Stimulated activated CD8-positive, alpha-beta memory T cell treated with anti-CD3 and anti-CD28 coated beads, Interleukin-7, amount 100 ng/mL, for 48 hours (primary cell): ENCODE results near the gene INSL6.
"Not testable (repeated sequence)": the region's sequence is repeated elsewhere in the genome, so short reads cannot be mapped to it uniquely, and the experiment has no call there.

ENCODE experiments used
- DNase-seq, 2 donors: peaks; one replicate each; pipeline ENCODE4 v3.0.0-alpha.2; 2020; ENCODE audit warnings: low read depth in 1 of 2; ENCODE audit errors: extremely low read depth in 1 of 2

The INSL6 gene, protein sequence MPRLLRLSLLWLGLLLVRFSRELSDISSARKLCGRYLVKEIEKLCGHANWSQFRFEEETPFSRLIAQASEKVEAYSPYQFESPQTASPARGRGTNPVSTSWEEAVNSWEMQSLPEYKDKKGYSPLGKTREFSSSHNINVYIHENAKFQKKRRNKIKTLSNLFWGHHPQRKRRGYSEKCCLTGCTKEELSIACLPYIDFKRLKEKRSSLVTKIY

DNA sequence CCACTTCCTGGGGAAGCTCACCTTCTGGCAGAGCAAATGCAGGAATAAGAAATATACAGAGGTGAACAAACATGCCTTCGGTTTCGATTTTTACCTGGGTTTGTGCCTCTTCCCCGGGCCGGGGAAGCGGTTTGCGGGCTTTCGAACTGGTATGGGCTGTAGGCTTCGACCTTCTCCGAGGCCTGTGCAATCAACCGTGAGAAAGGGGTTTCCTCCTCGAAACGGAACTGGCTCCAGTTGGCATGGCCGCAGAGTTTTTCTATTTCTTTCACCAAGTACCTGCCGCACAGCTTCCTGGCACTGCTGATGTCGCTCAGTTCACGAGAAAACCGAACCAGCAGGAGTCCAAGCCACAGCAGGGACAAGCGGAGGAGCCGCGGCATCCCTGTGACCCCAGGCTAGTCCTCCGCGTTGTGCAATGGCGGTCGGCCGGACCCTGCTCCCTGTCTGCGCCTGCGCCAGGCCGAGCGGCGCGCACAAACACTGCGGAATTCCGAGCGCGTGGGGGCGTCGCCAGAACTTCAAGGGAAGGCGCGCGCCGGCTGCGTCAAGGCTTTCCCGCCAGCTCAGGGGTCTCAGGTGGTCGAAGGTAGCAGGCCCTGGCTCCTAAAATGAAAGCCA lies at the start of gene INSL6:
Gene INSL6, minus strand, starts transcription at position 420 of the 621 bp plus-strand sequence. Its CDS starts 37 bp downstream, at position 383.
- DNase-seq: no peak

DNA sequence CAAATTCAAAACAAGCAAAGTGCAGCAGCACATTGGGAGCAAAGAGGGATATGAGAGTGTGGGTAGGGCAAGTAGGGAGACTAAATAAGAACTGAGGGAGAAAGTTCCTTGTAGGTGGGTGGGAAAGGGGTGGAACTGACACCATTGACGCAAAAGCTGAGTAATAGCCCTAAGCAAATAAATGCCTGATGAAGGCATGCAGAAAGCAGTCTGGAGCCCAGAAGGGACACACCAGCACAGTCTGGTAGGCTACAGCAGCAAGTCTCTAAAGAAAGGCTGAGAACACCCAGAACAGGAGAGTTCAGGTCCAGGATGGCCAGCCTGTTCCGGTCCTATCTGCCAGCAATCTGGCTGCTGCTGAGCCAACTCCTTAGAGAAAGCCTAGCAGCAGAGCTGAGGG lies 45.8 kb upstream of the INSL6 start, which contains the start of gene INSL4:
Gene INSL4, plus strand, starts transcription at position 208 of the 400 bp plus-strand sequence. Its CDS starts 105 bp downstream, at position 313.
- no peak for DNase-seq

DNA sequence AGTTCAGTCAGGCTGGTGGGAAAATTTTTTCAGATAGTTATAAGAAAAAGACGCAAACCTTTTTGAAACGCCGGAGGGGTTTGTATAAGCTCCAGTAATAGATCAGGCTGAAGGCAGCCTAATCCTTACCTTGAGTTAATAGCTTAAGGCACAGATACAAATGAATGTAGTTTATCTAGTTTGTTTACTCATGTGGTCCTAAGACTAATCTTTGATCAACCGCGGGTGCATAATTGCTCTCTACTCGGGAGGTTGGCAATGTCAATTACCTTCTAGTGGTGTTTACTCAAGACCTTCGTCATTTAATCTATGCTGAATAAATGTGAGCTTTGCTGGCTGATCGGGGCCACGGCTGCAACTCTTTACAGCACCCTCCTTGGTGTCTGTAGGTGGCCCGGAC lies 45.1 kb upstream of the INSL6 start:
- DNase-seq: no peak

DNA sequence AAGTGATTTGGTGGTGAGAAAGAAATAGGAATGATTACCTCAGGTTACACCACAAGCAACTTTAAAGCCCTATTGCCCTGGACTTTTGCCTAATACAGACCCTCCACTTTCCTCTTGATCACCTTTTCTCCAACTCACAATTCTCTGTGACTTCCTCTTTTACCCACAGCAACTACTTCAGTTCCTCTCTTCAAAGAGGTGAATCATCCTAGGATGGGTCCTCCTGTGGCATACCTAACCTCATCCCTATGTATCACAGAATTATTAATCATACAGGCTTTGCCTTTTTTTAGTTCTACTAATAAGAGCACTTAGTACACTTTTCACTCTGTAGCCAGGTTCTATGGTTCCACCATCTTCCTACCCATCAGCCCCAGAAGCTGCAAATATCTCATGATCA lies 19.6 kb upstream of the INSL6 start:
- no peak for DNase-seq

DNA sequence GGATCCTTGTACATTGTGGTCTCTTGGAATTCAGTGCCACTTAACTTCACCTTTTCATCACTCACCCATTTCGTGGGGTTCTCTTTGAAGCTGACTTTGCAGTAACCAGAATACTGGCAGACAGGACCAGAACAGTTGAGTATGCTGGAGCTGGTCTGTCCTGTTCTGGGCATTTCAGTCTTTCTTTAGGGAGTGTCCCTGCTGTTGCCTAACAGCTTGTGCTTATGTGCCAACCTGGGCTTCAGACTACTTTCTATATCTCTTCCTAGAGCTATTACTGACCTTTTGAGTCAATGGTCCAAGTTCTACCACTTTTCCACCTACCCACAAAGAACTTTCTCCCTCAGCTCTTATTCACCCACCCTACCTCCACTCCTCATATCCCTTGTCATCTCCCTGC lies 10.0 kb upstream of the INSL6 start:
- no peak for DNase-seq

DNA sequence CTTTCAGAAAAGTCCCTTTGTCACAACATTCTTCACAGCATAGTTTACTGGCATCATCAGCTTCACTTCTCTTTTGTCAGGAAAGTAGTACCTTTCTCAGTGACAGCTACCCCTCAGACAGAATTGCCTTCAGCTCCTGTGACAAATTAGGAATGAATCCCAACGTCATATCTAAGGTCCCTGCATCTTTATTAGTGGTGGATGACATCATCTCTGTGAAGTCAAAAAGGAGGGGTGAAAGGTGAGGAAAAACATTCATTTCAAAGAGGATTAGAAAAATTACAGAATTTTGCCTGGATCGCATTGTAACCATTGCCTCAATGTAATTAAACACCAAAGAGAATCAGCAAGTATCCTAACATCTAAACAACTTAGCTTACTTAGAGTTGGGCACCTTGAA lies 7.9 kb upstream of the INSL6 start:
- DNase-seq: no peak

DNA sequence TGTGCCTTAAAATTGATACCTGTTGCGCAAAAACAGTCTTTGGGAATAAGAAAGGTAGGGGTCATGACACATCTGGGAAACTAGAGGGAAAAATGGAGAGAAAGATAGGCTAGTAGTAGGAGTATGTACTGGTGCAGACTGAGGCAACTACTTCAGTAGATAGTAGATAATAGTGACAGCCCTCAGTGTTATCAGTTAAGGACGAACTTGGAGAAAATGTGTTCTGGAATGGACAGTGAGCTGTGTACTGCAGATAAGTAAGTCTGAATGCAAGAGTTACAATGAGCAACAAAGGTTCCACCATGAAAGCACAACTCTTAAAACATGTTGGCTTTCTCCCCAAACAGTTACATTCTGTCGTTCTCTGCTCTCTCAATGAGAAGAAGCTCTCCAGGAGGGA lies 6.5 kb upstream of the INSL6 start:
- DNase-seq: no peak

DNA sequence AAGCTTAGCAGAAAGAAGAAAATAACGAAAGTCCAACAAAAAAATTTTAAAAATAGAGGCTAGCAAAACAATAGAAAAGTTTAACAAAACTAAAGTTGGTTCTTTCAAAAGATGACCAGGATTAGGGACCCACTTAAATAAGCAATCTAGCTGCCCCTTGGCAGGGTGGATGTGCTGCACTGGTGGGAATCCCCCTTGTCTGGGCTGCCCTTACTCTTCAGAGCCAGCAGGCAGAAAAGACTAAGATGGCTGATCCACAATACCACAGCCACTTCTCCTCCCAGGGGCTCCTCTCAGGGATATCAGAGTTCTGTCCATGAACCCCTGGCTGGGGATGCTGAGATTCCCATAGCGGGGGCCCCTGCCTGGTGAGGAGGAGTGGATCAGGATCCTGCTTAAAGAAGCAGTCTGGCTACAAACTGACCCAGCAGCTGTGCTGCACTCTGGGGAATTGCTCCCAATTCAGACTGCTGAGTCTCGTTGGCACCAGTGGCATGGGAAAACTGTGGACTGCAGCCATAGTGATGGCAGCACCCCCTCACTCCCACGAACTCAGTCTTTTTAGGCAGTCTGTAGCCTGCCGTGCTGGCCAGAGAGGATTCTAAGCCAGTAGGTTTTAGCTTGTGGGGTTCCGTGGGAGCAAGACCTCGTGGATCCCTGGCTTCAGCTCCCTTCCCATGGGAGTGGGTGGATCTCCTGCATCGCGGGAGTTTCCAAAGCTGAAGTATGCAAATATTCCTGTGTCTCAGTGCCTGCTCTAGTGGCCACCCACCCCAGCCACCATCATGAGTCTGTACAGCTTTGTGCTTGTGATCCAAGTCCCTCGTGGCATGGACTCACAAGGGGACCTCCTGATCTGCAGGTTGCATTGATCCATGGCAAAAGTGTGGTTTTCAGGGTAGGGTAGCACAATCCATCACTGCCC lies 2.9 kb upstream of the INSL6 start:
- no peak for DNase-seq

DNA sequence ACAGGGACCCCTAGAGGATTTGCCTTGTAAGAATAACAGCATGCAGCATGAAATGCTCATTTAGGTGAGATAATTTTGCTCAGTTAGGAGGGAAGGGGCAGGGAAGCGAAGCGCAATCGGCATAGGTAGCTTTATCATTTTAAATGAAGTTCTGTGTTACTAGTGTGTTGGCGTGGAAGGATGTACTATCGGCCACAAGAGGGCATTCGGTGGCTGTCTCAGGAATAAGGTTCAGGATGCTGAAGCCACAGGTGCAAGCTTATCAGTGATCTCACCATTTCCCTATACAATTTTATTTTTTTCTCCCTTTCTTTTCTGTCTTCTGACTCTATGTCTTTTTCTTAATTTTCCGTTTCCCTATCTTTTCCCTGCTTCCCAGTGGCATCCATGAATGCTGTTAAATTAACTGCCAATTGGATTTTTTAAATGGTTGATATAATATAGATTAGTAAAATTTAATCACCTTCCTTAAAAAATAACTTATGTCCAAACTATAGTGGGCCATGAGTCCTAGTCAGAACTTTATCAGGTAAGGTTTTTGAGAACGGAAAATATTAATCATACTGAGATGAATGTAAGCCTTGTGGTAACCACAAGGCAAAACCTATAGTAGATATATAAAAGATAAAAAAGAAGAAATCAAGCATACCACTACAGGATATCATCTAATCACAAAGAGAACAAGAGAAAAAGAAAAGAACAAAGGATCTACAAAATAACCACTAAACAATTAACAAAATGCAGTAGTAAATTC lies 1.2 kb upstream of the INSL6 start:
- peak in 1 of 2 donors; percentile 34 for DNase-seq

DNA sequence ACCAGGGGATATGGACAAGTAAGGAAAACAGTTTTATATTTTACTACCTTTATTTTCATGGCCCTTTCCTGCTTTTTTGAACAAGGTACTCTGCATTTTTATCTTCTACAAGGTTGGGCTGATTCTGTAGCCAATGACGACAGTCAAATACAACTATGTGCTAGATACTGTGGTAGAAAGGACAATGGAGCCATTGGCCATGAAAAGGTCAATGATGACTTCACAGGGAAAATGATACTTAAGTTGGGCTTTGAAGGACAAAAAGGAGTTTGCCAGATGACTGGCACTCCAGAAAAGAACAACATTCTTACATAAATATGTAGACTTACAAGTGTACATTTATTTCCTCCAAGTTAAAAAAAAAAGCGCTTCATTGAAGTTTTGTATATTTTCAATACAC lies 663 bp downstream of the INSL6 start:
- no peak for DNase-seq

DNA sequence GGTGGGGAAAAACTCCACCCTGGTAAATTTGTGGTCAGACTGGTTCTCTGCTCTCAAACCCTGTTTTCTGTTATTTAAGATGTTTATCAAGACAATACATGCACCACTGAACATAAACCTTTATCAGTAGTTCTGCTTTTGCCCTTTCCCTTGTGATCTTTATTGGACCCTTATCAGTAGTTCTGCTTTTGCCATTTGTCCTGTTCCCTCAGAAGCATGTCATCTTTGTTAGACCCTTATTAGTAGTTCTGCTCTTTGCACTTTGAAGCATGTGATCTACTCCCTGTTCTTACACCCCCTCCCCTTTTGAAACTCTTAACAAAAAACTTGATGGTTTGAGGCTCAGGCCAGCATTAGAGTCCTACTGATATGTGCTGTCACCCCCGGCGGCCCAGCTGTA lies 4.8 kb downstream of the INSL6 start:
- DNase-seq: not testable (repeated sequence)

DNA sequence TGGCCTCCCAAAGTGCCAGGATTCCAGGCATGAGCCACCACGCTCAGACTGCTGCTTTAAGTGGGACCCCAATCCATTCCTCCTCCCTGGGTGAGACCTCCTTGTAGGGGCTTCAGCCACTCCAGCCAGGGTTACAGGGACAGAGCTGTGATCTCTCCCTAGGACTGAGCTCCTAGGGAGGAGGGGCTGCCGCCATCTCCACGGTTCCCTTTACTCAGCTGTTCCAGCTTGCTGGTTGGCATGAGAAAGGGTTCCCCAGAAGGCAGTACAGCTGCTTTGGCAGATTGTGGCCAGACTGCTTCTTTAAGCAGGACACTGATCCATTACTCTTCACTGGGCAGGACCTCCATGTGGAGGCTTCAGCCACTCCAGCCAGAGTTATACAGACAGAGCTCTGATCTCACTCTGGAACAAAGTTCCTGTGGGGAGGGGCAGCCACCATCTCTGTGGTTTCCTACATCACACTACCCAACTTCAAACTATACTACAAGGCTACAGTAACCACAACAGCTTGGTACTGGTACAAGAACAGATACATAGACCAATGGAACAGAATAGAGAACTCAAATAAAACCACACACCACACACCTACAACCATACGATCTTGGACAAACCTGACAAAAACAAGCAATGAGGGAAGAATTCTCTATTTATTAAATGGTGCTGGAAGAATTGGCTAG lies 7.2 kb downstream of the INSL6 start:
- DNase-seq: no peak

DNA sequence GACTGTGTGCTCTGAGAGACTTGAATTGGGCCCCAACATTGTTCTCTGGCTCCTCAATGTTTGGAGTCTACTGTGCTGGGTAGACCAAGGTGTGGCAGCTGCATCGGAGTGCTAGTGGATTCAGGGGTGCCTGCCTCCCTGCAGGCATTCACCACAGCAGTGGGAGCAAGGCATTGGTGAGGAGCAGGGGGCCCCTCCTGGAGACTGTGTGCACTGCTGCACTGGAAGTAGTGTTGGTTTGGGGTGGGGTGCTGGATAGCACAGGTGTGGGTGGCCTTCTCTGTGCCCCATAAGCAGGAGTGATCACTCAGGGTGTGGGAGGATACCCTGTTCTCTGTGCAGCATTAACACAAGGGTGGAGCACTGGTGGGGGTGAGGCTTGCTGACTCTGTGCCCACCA lies 39.2 kb downstream of the INSL6 start:
- DNase-seq: no peak

DNA sequence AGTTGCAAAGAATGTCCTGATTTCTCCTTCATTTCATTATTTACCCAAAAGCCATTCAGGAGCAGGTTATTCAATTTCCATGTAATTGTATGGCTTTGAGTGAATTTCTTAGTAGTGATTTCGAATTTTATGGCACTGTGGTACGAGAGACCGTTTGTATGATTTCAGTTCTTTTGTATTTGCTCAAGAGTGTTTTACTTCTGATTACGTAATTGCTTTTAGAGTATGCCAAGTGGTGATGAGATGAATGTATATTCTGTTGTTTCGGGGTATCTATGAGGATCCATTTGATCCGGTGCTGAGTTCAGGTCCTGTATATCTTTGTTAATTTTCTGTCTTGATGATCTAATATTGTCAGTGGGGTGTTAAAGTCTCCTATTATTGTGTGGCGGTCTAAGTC lies 41.2 kb downstream of the INSL6 start:
- no peak for DNase-seq

DNA sequence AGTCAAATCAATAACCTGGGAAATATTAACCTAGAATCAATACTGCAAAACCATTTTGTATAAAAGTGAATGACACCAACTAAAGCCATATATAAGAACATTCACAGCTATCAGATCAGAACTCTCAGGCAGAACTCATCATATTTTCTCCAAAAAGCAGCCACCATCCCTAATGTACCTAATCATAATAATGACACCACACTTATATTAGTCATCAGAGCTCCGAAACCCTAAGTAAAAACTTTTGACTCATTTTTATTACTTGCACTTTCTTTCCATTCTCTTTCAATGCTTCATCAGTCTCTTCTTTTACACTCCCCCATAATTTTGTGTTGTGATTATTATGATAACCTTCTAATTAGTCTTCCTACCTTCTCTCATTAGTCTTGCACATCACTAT lies 45.3 kb downstream of the INSL6 start:
- no peak for DNase-seq

DNA sequence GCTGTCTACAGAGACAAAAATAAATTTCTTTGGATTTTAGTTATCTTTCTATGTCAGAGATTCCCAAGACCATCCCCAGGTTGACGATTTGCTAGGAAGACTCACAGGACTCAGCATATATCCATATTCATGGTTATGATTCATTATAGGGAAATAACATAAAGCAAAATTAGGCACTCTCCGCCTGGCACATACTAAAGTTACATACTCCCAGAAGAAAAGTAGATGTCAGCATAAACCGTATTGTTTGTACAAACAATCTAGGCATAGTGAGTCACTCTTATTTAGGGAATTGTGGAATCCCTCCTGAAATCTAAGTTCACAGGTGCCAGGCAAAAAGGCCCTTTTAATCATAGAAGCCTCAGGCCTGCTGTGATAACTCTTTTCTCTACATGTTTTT lies 62.9 kb downstream of the INSL6 start:
- no peak for DNase-seq

DNA sequence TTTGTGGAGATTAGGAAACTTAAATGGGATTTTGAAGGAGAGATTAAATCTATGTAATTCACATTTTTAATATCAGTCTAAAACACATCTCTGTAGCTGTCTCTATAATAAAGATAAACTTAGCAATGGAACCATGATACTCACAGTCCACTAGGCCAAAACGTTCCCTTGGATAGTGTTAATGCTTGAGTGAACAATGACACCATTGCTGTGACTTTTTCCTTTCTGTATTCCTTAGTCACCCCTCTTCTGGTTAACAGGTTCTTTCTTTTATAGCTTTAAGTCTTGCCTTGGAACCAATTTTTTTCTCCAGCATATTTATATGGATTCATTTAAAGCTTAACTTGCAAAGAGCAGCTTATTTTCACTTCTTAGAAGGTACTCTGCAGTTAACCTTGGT lies 63.3 kb downstream of the INSL6 start:
- no peak for DNase-seq

DNA sequence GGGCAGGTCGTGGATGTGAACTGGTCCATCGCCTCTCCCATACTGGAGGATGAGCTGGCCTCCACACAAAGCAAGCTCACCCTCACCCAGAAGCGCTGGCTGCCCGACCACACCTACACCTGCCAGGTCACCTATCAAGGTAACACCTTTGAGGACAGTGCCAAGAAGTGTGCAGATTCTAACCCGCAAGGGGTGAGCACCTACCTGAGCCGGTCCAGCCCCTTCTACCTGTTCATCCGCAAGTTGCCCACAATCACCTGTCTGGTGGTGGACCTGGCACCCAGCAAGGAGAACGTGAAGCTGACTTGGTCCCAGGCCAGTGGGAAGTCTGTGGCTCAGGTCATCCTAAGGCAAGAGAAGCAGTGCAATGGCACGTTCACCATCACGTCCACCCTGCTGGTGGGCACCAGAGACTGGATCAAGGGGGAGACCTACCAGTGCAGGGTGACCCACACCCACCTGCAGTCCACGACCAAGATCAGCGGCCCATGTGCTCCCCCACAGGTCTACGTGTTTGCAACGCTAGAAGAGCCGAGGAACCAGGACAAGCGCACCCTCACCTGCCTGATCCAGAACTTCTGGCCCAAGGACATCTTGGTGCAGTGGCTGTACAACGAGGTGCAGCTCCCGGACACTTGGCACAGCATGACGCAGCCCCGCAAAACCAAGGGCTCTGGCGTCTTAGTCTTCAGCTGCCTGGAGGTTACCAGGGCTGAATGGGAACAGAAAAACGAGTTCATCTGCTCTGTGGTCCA lies 71.3 kb downstream of the INSL6 start:
- no peak for DNase-seq
